ENCODE results near the gene RPS15A.
"Not testable (repeated sequence)": the region's sequence is repeated elsewhere in the genome, so short reads cannot be mapped to it uniquely, and the experiment has no call there.

Gene RPS15A

DNA sequence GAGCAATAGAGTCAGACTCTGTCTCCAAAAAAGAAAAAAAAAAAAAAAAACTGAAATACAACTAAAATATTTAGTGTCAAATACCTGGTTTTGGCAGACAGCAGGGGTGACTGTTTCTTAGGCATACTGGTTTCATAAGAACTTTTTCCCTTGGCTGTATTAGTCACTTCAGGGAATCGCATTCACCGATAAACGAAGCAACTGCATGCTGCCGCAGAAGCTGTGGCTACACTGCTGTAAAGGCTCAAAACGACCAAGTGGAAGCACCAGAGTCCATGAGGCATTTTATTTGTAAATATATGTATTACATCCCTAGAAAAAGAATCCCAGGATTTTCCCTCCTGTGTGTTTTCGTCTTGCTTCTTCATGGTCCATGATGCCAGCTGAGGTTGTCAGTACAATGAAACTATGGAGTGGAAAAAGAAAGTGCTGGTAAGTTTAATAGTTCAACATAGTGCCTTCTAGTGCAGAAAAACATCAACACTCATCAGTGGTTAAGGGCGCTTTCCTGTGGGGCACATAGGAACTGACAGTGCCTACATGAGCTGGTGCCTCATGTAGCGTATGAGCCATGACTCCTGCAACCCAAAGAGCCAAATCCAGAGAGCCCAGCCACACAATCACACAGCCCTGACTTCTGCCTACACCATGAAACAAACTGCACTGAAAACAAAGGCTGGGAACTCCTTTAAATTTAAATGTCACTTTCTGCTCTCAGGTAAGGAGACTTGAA, 7.3 kb downstream of the RPS15A start:
- Histone ChIP-seq H3K4me2 (ENCODE audit: low read length) (no peak overlapping the region), H3K79me2 (peaks cover 26% of the 10 kb centered on the region), H3K27ac (no peak overlapping the region), H3K9me3 (ENCODE audit: control insufficient read depth, low read length) (no peaks in the 10 kb centered on the region), H3K27me3 (ENCODE audit: control insufficient read depth, insufficient read depth, low read length) (no peaks in the 10 kb centered on the region), H3K36me3 (ENCODE audit: control insufficient read depth, insufficient read depth, low read length) (no peaks in the 10 kb centered on the region), H3K9ac (no peak overlapping the region), H2AFZ (no peak overlapping the region), H3K4me3 (ENCODE audit: low read depth, low read length) (no peak overlapping the region), H3K4me1 (peaks cover 18% of the 10 kb centered on the region)
- TF ChIP-seq, protein P1, sequence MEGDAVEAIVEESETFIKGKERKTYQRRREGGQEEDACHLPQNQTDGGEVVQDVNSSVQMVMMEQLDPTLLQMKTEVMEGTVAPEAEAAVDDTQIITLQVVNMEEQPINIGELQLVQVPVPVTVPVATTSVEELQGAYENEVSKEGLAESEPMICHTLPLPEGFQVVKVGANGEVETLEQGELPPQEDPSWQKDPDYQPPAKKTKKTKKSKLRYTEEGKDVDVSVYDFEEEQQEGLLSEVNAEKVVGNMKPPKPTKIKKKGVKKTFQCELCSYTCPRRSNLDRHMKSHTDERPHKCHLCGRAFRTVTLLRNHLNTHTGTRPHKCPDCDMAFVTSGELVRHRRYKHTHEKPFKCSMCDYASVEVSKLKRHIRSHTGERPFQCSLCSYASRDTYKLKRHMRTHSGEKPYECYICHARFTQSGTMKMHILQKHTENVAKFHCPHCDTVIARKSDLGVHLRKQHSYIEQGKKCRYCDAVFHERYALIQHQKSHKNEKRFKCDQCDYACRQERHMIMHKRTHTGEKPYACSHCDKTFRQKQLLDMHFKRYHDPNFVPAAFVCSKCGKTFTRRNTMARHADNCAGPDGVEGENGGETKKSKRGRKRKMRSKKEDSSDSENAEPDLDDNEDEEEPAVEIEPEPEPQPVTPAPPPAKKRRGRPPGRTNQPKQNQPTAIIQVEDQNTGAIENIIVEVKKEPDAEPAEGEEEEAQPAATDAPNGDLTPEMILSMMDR (IDR thresholded peaks at IDR 0.05) = no peak

DNA sequence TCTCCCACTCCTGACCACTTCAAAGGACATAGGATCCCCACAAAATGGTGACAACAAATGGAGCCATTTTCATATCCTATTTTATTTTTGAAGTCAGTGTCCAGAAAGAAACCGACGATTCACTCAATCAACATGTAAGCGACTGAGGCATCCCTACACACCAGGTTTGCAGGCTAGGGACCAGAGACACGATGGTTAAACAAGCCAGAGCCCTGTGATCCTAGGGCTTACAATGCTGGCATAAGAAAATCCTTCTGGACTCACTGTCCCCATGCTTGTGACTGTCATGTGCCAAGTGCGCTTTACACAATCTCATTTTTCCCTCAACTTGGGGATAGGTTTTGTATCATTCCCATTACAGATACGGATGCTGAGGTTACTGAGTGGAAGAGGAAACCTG, 8.9 kb downstream of the RPS15A start:
- not testable (repeated sequence) for H3K9me3 ChIP-seq (ENCODE audit: control insufficient read depth, low read length); H3K27me3 ChIP-seq (ENCODE audit: control insufficient read depth, insufficient read depth, low read length); H3K9ac ChIP-seq; H3K27ac ChIP-seq; H2AFZ ChIP-seq; H3K4me3 ChIP-seq (ENCODE audit: low read depth, low read length); H3K36me3 ChIP-seq (ENCODE audit: control insufficient read depth, insufficient read depth, low read length); H3K4me2 ChIP-seq (ENCODE audit: low read length)
- Histone ChIP-seq H3K79me2 (peaks cover 12% of the 10 kb centered on the region), H3K4me1 (peaks cover 11% of the 10 kb centered on the region)

DNA sequence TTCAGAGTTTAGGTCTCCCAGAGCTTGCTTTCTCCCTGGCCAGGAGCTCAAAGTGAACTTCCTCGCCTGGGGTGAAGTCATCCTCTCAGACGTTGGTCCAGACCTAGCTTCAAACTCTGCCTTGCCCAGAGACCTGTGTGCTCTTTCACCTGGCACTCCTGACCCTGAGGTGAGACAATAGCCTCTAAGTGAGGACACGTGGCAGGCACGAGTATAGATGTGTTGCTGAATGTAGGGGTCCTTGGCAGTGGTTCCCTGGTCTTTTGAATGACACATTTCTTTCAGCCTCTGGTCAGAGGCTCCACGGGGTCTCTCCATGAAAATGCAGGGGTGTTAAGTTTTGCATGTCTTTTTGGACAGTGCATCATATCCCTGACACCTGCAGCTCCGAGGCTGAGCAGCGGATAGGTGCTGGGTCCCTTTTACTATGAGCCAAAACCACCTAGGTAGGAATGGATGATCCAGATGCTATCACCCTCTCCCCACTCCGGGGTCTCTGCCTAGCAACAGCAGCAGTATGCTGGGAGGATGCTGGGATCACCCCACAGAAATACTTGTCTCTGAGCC, 9.6 kb downstream of the RPS15A start:
- H3K27ac ChIP-seq; H3K4me3 ChIP-seq (ENCODE audit: low read depth, low read length); H3K9me3 ChIP-seq (ENCODE audit: control insufficient read depth, low read length); H3K4me1 ChIP-seq; H3K9ac ChIP-seq; H3K79me2 ChIP-seq; H3K27me3 ChIP-seq (ENCODE audit: control insufficient read depth, insufficient read depth, low read length); H3K4me2 ChIP-seq (ENCODE audit: low read length); H3K36me3 ChIP-seq (ENCODE audit: control insufficient read depth, insufficient read depth, low read length); H2AFZ ChIP-seq: not testable (repeated sequence)

DNA sequence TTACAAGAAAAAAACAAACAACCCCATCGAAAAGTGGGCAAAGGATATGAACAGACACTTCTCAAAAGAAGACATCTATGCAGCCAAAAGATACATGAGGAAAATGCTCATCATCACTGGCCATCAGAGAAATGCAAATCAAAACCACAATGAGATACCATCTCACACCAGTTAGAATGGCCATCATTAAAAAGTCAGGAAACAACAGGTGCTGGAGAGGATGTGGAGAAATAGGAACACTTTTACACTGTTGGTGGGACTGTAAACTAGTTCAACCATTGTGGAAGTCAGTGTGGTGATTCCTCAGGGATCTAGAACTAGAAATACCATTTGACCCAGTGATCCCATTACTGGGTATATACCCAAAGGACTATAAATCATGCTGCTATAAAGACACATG, 12.5 kb downstream of the RPS15A start:
- not testable (repeated sequence) for H3K4me2 ChIP-seq (ENCODE audit: low read length); H3K4me3 ChIP-seq (ENCODE audit: low read depth, low read length); H3K79me2 ChIP-seq; H3K27ac ChIP-seq; H3K27me3 ChIP-seq (ENCODE audit: control insufficient read depth, insufficient read depth, low read length); H2AFZ ChIP-seq; H3K9ac ChIP-seq; H3K36me3 ChIP-seq (ENCODE audit: control insufficient read depth, insufficient read depth, low read length); H3K9me3 ChIP-seq (ENCODE audit: control insufficient read depth, low read length); H3K4me1 ChIP-seq

DNA sequence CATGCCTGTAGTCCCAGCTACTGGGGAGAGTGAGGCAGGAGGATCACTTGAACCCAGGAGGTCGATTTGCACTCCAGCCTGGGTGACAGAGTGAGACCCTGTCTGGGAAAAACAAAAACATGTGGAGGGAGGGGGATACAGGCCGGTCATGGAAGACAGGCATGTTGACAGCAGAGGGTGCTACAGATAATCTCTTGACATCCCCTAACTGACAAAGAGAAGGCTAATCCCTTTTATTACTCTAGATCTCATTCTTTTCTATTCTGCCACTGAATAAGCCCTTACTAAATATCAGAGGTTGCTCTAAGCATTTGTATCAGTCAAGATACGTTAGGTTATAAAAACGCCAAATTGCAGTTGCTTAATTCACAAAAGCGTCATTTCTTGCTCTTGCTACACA, 13.8 kb downstream of the RPS15A start:
- not testable (repeated sequence) for H3K4me3 ChIP-seq (ENCODE audit: low read depth, low read length); H3K4me2 ChIP-seq (ENCODE audit: low read length); H3K9ac ChIP-seq; H3K27ac ChIP-seq; H3K4me1 ChIP-seq; H3K79me2 ChIP-seq; H3K9me3 ChIP-seq (ENCODE audit: control insufficient read depth, low read length); H2AFZ ChIP-seq; H3K27me3 ChIP-seq (ENCODE audit: control insufficient read depth, insufficient read depth, low read length); H3K36me3 ChIP-seq (ENCODE audit: control insufficient read depth, insufficient read depth, low read length)

DNA sequence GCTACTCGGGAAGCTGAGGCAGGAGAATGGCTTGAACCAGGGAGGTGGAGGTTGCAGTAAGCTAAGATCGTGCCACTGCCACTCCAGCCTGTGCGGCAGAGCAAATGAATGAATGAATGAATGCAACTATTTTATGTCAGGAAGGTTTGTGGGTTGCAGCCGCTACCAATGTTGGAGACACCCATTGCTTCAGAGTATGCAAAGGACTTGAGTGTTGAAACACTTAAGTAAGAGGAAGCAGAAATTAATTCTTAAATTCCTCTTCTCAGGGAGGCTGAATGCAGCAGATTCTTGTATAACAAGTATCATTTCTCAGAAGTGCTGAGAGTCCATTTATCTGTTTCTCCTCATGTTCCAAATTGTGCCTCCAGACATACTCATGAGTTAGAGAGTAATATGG, 15.5 kb downstream of the RPS15A start:
- not testable (repeated sequence) for H3K27ac ChIP-seq; H3K36me3 ChIP-seq (ENCODE audit: control insufficient read depth, insufficient read depth, low read length); H3K4me3 ChIP-seq (ENCODE audit: low read depth, low read length); H3K9me3 ChIP-seq (ENCODE audit: control insufficient read depth, low read length); H2AFZ ChIP-seq; H3K4me1 ChIP-seq; H3K4me2 ChIP-seq (ENCODE audit: low read length); H3K27me3 ChIP-seq (ENCODE audit: control insufficient read depth, insufficient read depth, low read length); H3K79me2 ChIP-seq; H3K9ac ChIP-seq

DNA sequence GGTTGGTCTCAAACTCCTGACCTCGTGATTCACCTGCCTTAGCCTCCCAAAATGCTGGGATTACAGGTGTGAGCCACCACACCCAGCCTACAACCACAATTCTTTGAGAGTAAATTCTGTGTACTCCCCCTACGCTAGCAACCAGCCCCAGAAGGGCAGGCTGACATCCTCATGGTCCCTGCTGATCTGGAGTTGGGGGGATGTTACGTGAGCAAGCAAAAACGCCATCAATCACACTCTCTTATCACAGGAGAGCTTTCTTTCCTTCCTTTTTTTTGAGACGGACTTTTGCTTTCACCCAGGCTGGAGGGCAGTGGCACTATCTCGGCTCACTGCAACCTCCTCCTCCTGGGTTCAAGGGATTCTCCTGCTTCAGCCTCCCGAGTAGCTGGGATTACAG, 18.0 kb downstream of the RPS15A start:
- not testable (repeated sequence) for H2AFZ ChIP-seq; H3K36me3 ChIP-seq (ENCODE audit: control insufficient read depth, insufficient read depth, low read length); H3K27ac ChIP-seq; H3K27me3 ChIP-seq (ENCODE audit: control insufficient read depth, insufficient read depth, low read length); H3K4me3 ChIP-seq (ENCODE audit: low read depth, low read length); H3K4me1 ChIP-seq; H3K4me2 ChIP-seq (ENCODE audit: low read length); H3K9ac ChIP-seq; H3K9me3 ChIP-seq (ENCODE audit: control insufficient read depth, low read length); H3K79me2 ChIP-seq

DNA sequence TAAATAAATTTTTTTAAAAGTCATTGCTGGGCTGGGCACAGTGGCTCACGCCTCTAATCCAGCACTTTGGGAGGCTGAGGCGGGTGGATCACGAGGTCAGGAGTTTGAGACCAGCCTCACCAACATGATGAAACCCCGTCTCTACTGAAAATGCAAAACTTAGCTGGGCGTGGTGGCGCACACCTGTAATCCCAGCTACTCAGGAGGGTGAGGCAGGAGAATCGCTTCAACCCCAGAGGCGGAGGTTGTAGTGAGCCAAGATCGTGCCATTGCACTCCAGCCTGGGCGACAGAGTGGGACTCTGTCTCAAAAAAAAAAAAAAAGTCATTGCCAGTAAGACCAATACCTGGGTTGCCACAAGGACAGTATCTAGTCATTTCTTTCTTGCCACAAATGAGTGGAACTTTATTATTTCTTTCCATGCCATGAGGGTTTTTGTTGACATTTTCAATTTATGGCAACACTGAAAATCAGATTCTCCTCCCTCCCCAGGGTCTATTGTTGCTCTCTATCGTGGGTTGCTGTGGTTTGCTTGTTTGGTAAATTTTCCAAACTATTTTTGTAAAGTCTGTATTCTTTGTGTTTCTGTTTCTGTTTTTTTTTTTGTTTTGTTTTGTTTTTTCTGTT, 19.7 kb downstream of the RPS15A start:
- H3K4me2 ChIP-seq (ENCODE audit: low read length); H3K4me1 ChIP-seq; H2AFZ ChIP-seq; H3K9ac ChIP-seq; H3K9me3 ChIP-seq (ENCODE audit: control insufficient read depth, low read length); H3K27ac ChIP-seq; H3K4me3 ChIP-seq (ENCODE audit: low read depth, low read length); H3K79me2 ChIP-seq; H3K36me3 ChIP-seq (ENCODE audit: control insufficient read depth, insufficient read depth, low read length); H3K27me3 ChIP-seq (ENCODE audit: control insufficient read depth, insufficient read depth, low read length): not testable (repeated sequence)

DNA sequence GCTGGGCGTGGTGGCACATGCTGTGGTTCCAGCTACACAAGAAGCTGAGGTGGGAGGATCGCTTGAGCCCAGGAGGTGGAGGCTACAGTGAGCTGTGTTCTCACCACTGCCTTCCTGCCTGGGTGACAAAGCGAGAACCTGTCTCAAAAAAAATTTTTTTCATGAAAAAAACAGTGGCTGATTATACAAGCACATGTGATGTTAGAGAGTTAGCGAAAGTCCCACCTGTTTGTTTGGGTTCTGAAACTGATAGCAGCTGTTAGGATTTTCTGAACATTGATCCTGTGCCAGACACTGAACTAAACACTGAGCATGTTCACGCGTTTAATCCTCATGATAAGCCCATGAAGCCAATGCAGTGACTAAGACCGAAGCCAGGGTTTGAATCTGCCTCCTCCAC, 22.9 kb downstream of the RPS15A start:
- not testable (repeated sequence) for H3K36me3 ChIP-seq (ENCODE audit: control insufficient read depth, insufficient read depth, low read length); H3K27ac ChIP-seq; H3K9ac ChIP-seq; H3K9me3 ChIP-seq (ENCODE audit: control insufficient read depth, low read length); H3K4me1 ChIP-seq; H3K4me2 ChIP-seq (ENCODE audit: low read length); H3K79me2 ChIP-seq; H3K4me3 ChIP-seq (ENCODE audit: low read depth, low read length); H2AFZ ChIP-seq; H3K27me3 ChIP-seq (ENCODE audit: control insufficient read depth, insufficient read depth, low read length)

DNA sequence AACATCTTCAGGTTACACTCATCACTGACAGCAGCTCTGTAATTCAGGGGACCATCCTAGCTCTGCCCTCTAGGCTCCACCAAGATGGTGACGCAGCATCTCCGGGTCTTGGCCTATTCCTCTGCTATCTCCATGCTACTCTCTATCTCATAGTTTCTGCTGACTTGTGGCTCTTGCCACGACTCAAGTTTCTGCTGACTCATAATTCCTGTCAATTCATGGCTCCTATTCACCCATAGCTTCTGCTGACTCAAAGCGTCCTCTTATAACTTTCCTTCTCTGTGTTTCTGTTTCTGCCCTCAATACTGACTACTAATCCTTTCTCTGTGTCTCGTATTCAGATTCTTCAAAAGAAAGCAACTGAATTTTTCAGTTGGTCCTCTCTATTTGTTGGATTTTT, 27.4 kb downstream of the RPS15A start:
- H2AFZ ChIP-seq; H3K4me3 ChIP-seq (ENCODE audit: low read depth, low read length); H3K4me2 ChIP-seq (ENCODE audit: low read length); H3K27me3 ChIP-seq (ENCODE audit: control insufficient read depth, insufficient read depth, low read length); H3K9me3 ChIP-seq (ENCODE audit: control insufficient read depth, low read length); H3K36me3 ChIP-seq (ENCODE audit: control insufficient read depth, insufficient read depth, low read length); H3K79me2 ChIP-seq; H3K4me1 ChIP-seq; H3K9ac ChIP-seq: not testable (repeated sequence)
- peak overlapping the region; percentile 64 for H3K27ac ChIP-seq
